ENCODE data around the gene SLCO4A1. TPM values are rescaled to one million over a fixed set of nuclear protein-coding genes. Genes with fewer than 3 reads are reported as not detected.

SLCO4A1 gene
- polyA plus RNA-seq, 3 donors = 3.3 to 4.4 (median 3.5) TPM

- peak; percentile 93 for DNase-seq
Measured at GRCh38 chr20:62652041-62652893, 10.0 kb downstream of the SLCO4A1 start.

GRCh38 chr20:62652894-62653305, 10.6 kb downstream of the SLCO4A1 start:
- DNase-seq = no peak

- DNase-seq = no peak
Measured at GRCh38 chr20:62653373-62653772, 11.1 kb downstream of the SLCO4A1 start.

GRCh38 chr20:62653951-62654685, 11.8 kb downstream of the SLCO4A1 start:
- no peak for DNase-seq

GRCh38 chr20:62655282-62656196, 13.2 kb downstream of the SLCO4A1 start:
- no peak for DNase-seq

- DNase-seq = no peak
Measured at GRCh38 chr20:62656197-62656918, 14.1 kb downstream of the SLCO4A1 start.

GRCh38 chr20:62656919-62657588, 14.8 kb downstream of the SLCO4A1 start:
- DNase-seq = no peak

GRCh38 chr20:62657589-62657942, 15.3 kb downstream of the SLCO4A1 start:
- no peak for DNase-seq

GRCh38 chr20:62657956-62658355, 15.7 kb downstream of the SLCO4A1 start:
- DNase-seq = no peak

GRCh38 chr20:62658593-62659178, 16.4 kb downstream of the SLCO4A1 start:
- no peak for DNase-seq

- DNase-seq = no peak
Measured at GRCh38 chr20:62659488-62660239, 17.4 kb downstream of the SLCO4A1 start.

- DNase-seq = no peak
Measured at GRCh38 chr20:62660240-62660615, 17.9 kb downstream of the SLCO4A1 start.

- no peak for DNase-seq
Measured at GRCh38 chr20:62660768-62661167, 18.5 kb downstream of the SLCO4A1 start.

GRCh38 chr20:62661647-62662046, 19.3 kb downstream of the SLCO4A1 start:
- no peak for DNase-seq

- no peak for DNase-seq
Measured at GRCh38 chr20:62662422-62662821, 20.1 kb downstream of the SLCO4A1 start.

- DNase-seq = no peak
Measured at GRCh38 chr20:62663145-62664018, 21.1 kb downstream of the SLCO4A1 start.

GRCh38 chr20:62664019-62664971, 22.0 kb downstream of the SLCO4A1 start:
- no peak for DNase-seq

Measured in renal pelvis (tissue), 4 donors.